WERI-Rb-1 (cell line): ENCODE data around the gene MPHOSPH9.
A peak's percentile ranks its signal among the peaks of the same experiment; 100 is the strongest.

Source experiments
- DNase-seq: peaks from one replicate; pipeline ENCODE4 v3.0.0-alpha.2; 2020
- H3K27ac ChIP-seq: fragments of 250-450 bp; sonication (Bioruptor Pico); 2 replicates; pipeline ENCODE4 v1.5.1; 2020; ENCODE audit warnings: mild to moderate bottlenecking, moderate library complexity
- H3K27me3 ChIP-seq: fragments of 250-450 bp; sonication (Bioruptor Pico); 2 replicates; pipeline ENCODE4 v1.5.1; 2021; ENCODE audit warnings: mild to moderate bottlenecking, low read depth, moderate library complexity; ENCODE audit not compliant: insufficient read depth, severe bottlenecking
- H3K36me3 ChIP-seq: fragments of 250-450 bp; sonication (Bioruptor Pico); 2 replicates; pipeline ENCODE4 v1.5.1; 2020; ENCODE audit warnings: mild to moderate bottlenecking, moderate library complexity
- H3K4me3 ChIP-seq: 2 replicates; pipeline ENCODE4 v1.5.1; 2011; ENCODE audit warnings: low read depth, mild to moderate bottlenecking, control low read depth, low read length
- H3K9me3 ChIP-seq: fragments of 250-450 bp; sonication (Bioruptor Pico); 2 replicates; pipeline ENCODE4 v1.5.1; 2021; ENCODE audit warnings: mild to moderate bottlenecking, moderate library complexity; ENCODE audit not compliant: severe bottlenecking
- CTCF ChIP-seq: IDR thresholded peaks from 2 replicates; pipeline ENCODE4 v1.5.1; 2011; ENCODE audit warnings: low read depth, mild to moderate bottlenecking, control low read depth, inconsistent platforms, low read length

Gene MPHOSPH9

GRCh38 chr12:123148655-123149054 lies 84.3 kb downstream of the MPHOSPH9 start:
- H3K27ac ChIP-seq = no peak overlapping the region
- peaks cover 4% of the 10 kb centered on the region; the same call in 1 of the 2 replicates for H3K36me3 ChIP-seq
- no peaks in the 10 kb centered on the region for H3K9me3 ChIP-seq
- no peak overlapping the region for H3K4me3 ChIP-seq
- H3K27me3 ChIP-seq = no peaks in the 10 kb centered on the region
- DNase-seq = no peak
- TF ChIP-seq CTCF = no peak

- Histone ChIP-seq H3K36me3 (peaks cover 2% of the 10 kb centered on the region; the same call in 1 of the 2 replicates), H3K4me3 (no peak overlapping the region), H3K27ac (no peak overlapping the region), H3K9me3 (no peaks in the 10 kb centered on the region), H3K27me3 (no peaks in the 10 kb centered on the region)
- peak; percentile 53 for DNase-seq
- TF ChIP-seq CTCF = no peak
Observed at GRCh38 chr12:123148223-123148622, 84.7 kb downstream of the MPHOSPH9 start.

- H3K4me3 ChIP-seq = no peak overlapping the region
- no peak for TF ChIP-seq CTCF
- DNase-seq = no peak
- no peak overlapping the region for H3K27ac ChIP-seq
- H3K9me3 ChIP-seq = no peaks in the 10 kb centered on the region
- H3K36me3 ChIP-seq = no peaks in the 10 kb centered on the region
- no peaks in the 10 kb centered on the region for H3K27me3 ChIP-seq
Observed at GRCh38 chr12:123145211-123145610, 87.7 kb downstream of the MPHOSPH9 start.

DNA sequence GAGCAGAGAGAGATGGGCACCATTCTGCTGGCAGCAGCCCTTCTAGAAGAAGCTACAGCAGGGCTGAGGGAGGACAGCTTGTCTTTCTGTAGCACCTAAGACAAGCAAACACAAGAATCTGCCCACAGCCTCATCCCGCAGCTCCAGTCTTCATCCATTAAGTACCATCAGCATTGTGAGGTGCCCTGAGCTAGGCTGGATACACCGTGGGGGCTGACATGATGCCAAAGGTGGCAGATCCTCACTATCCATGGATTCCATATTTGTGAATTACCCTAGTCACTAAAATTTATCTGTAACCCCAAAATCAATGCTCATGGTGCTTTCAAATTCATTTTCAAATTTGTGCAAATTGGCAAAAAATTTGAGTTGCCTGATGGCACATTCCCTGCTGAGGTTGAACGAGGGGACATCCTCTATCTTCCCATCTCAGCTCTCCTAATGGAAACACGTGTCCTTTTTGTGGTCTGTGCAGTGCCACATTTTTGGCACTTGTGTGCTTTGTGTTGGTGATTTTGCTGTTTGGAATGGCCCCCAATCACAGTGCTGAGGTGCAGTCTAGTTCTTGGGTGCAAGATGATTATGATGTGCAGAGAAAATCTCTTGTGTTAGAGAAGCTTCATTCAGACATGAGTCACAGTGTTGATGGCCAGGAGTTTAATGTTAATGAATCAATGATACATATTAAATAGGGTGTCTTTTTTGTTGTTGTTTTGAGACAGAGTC lies 89.0 kb downstream of the MPHOSPH9 start:
- Histone ChIP-seq H3K27me3 (no peaks in the 10 kb centered on the region), H3K27ac (peak overlapping the region; percentile 93), H3K36me3 (no peaks in the 10 kb centered on the region), H3K9me3 (no peaks in the 10 kb centered on the region), H3K4me3 (peak overlapping the region; percentile 32)
- TF ChIP-seq CTCF = no peak
- DNase-seq = no peak

DNA sequence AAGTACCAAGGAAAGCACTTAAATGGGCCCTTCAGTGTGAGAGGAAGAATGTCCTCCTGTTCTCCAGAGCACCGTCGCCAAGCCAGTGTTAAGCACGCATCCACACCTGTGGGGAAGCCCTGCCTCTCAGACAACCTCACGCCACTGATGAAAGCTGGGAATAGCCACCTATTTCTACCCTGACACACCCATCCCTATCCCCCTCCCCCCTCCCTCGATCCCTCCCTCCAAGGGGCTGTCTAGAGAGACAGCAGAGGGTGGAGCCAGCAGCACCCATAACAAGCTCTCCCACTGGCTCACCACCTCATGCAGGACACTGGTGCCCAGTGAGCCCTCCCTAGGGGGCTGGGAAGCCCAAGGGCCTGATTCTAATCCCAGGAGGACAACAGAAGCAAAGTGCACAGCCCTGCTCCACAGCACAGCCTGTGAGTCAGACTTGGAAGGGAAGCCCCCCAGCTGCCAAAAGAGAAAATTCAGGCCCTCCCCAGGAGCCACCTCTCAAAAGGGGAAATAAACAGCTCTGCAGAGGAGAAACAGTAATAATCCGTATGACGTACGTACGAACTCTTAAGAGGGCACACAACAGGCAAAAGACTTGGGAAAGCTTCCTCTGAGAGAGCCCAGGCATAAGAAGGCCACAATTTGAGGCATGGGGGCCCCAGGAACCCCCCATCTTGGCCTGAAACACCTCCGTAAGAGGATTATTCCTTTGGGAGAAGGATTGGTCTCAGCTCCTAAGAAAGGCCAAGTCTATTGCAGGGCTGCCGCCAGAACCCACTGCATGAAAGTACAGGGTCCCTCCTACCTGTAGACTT lies 89.8 kb downstream of the MPHOSPH9 start:
- peak overlapping the region; percentile 32 for H3K4me3 ChIP-seq
- H3K36me3 ChIP-seq = no peaks in the 10 kb centered on the region
- no peak for TF ChIP-seq CTCF
- H3K27me3 ChIP-seq = no peaks in the 10 kb centered on the region
- H3K27ac ChIP-seq = peak overlapping the region; percentile 93
- H3K9me3 ChIP-seq = no peaks in the 10 kb centered on the region
- DNase-seq = peak; percentile 90
